Esophagus mucosa (tissue), 1 donor: ENCODE data around the gene BAK1. TPM values are rescaled to one million over a fixed set of nuclear protein-coding genes. Genes with fewer than 3 reads are reported as not detected.
A peak's percentile ranks its signal among the peaks of the same experiment; 100 is the strongest.

Source experiments
- ATAC-seq: fragments of 200-7000 bp; cut with Tn5 transposase; one replicate; pipeline ENCODE4 v1.9.1; 2020
- total RNA-seq: library from RNA; stranded (reverse); gene quantifications from one replicate; pipeline ENCODE4 v1.2.4, GENCODE V29; 2023
- donor health status: DM: yes; HTN: yes; CAD: no.

BAK1 gene
- 33.5 TPM for total RNA-seq

- peak; percentile 79 for ATAC-seq
These were observed at the start of gene BAK1 for GRCh38 chr6:33579828-33580714. TSS of gene BAK1 (minus strand) at chr6:33580276. CDS start at chr6:33577604, 2,672 bp downstream.

GRCh38 chr6:33628401-33628964 lies 48.4 kb upstream of the BAK1 start:
- ATAC-seq = peak; percentile 27

DNA sequence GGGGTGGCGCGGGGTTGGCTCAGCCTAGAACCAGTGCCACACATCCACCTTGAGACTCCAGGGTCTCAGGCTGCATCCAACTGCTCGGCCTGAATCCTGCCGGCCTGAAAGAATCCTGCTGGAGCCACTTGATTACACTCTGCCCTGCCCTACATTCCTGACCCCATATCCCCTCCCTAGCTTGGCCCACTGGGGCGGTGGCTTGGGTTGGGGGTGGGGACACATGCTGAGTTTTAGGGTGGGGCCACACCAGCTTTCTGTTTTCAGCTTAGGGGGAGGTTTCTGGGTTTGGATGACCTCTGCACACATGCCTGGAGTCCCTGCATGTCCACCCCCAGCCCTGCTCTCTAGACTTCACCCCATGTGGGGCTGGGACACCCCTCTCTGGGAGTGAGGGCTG lies 47.8 kb upstream of the BAK1 start:
- no peak for ATAC-seq

- no peak for ATAC-seq
These were observed 44.8 kb upstream of the BAK1 start for GRCh38 chr6:33624856-33625255.

- ATAC-seq = no peak
These were observed 43.9 kb upstream of the BAK1 start for GRCh38 chr6:33623895-33624381.

GRCh38 chr6:33622456-33623431 lies 42.7 kb upstream of the BAK1 start:
- ATAC-seq = peak; percentile 54

DNA sequence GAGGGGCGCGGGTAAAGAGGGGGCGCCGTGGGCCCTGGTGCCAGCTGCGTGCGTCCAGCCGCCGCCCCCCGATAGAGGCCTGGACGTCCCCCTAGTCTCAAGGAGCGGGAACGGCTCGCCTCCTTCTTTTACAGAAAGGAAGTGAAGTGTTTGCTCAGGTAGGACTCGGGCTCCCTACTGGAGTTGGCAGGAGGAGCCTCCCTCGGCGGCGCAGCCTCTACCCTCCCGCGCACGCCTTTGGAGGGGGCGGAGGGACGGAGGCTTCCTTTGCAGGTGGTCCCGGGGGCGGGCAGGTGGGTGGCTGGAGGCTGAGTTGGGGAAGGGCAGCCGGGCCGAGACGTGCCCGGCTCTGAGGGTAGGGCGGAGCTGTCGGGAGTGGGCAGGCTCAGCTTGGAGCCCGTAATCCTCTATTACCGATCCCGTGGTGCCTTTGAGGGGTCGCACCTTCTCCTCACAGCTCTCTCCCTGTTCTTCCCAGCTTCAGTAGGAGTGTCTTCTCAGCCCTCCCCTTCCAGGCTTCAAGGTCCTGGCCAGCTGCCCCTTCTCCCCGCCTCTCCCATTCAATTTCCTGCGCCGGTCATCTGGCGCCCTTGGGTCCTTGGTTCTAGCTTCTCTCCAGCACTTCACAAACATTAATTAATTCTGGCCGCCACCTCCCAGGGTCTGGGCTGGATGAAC lies 41.8 kb upstream of the BAK1 start:
- peak; percentile 47 for ATAC-seq

DNA sequence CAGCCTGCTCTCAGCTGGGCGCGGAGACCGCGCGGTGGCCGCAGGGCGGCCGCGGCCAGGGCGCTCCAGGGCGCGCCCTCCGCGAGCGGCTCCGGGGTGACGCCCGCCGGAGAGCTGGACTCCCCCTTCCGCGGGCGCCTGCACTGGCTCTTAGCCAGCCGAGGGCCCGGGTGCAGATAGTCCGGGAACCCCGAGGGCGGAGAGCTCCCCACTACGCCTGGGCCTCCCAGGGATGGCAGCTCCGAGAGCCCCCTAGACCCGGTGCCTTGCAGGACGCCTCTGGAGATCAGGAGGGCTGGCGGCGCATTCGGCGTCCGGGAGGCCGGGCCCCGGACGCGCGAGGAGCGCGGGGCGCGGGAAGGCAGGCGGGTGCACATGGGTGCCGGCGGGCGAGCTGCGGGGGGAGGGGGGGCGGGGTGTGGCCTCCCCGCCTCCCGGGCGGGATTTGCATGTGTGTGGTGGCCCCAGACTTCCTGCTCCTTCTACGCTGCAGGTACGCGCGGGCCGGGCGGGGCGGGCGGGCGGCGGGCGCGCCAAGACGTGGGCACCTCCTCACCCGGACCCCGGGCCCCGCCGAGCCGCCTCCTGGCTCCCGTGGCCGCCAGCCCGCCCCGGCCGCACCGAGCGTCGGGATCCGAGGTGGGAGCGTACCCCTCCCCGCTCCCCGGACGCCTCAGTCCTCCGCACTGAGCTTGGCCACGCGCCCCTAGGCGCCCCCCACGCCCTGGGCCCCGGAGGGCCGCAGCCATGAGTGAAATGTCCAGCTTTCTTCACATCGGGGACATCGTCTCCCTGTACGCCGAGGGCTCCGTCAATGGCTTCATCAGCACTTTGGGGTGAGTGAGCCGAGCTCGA lies 41.0 kb upstream of the BAK1 start, which contains the start of gene ITPR3:
TSS of gene ITPR3 (plus strand) at position 467 of the 855 bp plus-strand sequence. CDS start at position 748, 281 bp downstream.
- ATAC-seq = peak; percentile 80

DNA sequence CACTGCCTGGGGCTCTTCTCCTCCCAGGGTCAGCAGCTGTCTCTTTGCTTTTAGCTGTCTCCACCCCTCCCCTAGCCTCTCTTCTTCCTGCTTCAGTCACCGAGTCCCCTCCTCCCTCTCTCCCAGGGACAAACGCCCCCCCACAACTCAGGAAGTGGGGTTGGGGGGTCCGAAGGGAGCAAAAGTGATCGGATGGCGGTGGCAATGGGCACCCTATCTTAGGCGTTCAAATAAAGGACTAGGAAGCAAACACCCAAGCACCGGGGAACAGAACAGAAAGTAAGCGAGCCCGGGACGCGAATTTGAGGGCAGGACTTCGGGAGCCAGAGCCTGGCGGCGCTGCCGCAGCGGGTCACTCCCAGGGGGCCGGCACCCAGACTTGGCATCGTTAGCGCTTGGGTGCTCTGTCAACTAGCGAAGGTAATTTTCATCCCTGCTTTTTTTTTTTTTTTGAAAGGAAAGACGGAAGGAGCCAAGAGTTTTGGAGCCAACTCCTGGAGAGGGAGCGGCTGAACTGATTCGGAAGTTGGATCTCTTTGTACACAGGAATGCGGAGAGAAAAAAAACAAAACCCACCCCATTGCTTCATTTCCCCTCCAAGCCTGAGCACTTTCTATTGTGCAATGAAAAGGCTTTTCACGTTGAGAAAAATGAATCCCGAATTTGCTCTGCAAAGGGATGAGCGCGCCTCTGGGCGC lies 40.2 kb upstream of the BAK1 start:
- ATAC-seq = peak; percentile 3

GRCh38 chr6:33619166-33619840 lies 39.2 kb upstream of the BAK1 start:
- ATAC-seq = no peak

GRCh38 chr6:33616913-33617312 lies 36.8 kb upstream of the BAK1 start:
- ATAC-seq = no peak

GRCh38 chr6:33616113-33616512 lies 36.0 kb upstream of the BAK1 start:
- ATAC-seq = no peak

- ATAC-seq = peak; percentile 62
These were observed 33.7 kb upstream of the BAK1 start for GRCh38 chr6:33613795-33614168.

- ATAC-seq = no peak
These were observed 33.2 kb upstream of the BAK1 start for GRCh38 chr6:33613146-33613794.

DNA sequence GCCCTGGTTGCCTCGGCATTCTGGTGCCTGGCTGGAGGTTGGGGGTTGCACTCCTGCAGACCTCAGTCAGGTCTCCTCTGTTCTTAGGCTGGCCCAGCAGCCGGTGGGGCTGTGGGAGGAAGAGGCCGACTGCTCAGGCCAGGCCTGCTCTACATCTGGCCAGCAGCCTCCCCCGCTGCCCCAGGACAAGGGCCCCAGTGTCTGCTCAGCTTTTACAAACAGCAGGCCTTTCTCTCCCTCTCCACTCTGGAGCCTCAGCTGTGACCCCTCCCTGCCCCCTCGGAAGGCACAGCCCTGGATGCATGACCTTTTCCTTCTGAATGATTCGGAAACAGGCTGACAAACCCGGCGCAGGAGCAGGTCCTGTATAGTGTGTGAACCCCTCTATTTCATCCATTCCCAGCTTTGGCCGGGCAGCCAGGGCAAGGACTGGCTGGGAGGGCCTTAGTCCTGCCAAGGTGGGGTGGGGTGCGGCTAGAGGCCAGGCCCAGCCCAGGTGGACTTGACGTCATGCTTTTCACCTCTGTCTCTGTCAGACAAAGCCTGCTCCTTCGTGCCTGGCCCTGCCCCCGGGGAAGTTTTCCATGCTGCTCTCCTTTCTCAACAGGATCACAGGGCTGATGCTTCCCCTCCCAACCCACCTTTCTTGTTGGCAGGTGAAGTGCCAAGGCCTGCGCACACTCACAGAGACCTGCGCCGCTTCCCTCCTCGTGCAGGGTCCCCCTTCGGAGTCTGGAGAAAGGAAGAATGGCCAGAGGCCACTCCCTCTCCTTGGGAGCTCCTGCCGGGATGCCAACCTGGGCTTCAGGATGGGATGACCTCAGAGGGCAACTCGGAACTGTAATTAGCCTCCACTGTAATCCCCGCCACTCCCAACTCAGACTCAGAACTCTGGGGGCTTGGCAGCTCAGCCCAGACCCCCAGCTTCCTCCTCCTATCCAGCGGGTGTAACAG lies 31.0 kb upstream of the BAK1 start:
- peak; percentile 76 for ATAC-seq

- no peak for ATAC-seq
These were observed 30.0 kb upstream of the BAK1 start for GRCh38 chr6:33610067-33610466.

GRCh38 chr6:33609528-33609927 lies 29.5 kb upstream of the BAK1 start:
- no peak for ATAC-seq

GRCh38 chr6:33609019-33609418 lies 28.9 kb upstream of the BAK1 start:
- no peak for ATAC-seq
